GM12892 (cell line): ENCODE data around the gene FASTKD3.

Experiments
- POLR2A ChIP-seq: IDR thresholded peaks from 2 replicates; pipeline ENCODE4 v1.6.1; 2011; ENCODE audit warnings: low read depth, low read length, control low read depth
- POLR2AphosphoS5 ChIP-seq: IDR thresholded peaks from 2 replicates; pipeline ENCODE4 v1.6.1; 2011; ENCODE audit warnings: low read depth, low read length, control low read depth

- TF ChIP-seq POLR2A (no peak), POLR2AphosphoS5 (no peak)
Observed at GRCh38 chr5:7815892-7816534, 52.8 kb downstream of the FASTKD3 start.
